TTC549 (cell line): ENCODE measurements around the gene C2orf66.

Source experiments
- FAIRE-seq: peaks from 2 replicates; lab custom pipeline; 2012; peaks lifted over from hg19 to GRCh38; lab: Jason Lieb, UNC

C2orf66 gene

DNA sequence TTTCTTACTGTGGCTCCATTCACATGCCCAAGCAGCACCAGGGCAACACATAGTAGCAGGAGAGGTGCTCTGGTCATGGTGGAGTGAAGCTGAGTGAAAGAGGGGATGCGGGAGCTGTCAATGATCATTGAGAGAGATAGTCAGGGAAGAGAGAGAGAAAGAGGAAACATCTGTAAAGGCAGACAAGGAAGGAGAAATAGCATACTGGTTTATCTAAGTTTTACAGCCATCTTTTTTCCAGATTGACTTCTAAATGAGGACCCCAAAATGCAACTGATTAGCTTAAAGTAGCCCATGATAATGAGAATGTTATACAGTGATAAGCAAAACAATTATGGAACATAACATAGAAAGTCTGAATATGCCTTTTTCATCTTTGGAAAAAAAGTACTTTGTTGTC is at the start of gene C2orf66:
C2orf66 (minus strand) TSS at position 96 of the 400 bp plus-strand sequence; CDS start at position 77, 19 bp downstream.
- FAIRE-seq, result no peak

DNA sequence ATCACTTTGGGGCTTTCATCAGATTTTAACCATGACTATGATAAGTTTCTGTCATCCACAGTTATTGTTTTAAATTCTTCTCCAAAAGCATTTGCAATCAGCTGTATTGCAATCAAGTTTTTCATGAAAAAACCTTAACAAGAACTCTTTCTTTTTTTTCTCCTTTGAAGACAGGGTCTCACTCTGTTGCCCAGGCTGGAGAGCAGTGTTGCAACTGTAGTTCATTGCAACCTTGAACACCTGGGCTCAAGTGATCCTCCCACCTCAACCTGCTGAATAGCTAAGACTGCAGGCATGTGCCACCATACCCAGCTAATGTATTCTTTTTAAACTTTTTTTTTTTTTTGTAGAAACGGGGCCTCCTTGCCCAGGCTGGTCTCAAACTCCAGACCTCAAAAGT is 45.5 kb upstream of the C2orf66 start:
- no peak for FAIRE-seq

DNA sequence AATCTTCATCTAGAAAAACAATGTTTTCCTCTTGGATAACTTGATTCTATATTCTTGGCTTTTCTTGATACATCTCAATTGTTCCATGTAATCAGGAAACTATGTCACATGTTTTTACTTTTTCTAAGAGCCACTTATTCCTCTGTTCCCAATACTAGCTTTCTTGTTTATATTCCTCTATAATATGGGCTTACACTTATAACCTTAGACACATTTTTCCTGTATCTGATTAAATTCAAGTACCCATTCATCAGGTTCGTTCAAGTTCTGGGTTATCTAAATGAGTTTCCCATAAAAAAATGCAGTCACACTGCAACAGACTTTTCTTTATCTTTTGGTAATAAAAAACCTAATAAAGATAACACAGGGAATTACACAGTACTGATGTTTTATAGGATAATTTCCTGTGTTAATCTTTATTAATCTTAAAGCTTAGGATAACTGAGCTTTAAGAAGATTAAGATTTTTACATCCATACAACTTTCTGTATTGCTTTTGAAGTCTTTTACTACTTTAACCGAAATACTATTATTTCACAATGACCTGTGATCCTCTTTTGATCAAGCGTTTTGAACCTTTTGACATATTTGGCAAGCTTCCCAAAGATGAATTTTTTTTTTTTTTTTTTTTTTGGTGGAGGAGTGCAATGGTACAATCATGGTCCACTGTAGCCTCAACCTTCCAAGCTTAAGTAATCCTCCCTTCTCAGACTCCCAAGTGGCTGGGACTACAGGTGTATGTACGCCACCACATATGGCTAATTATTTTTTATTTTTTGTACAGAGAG is 44.3 kb upstream of the C2orf66 start:
- no peak for FAIRE-seq

- FAIRE-seq, result no peak
Observed at GRCh38 chr2:196851088-196851487, 41.9 kb upstream of the C2orf66 start.

DNA sequence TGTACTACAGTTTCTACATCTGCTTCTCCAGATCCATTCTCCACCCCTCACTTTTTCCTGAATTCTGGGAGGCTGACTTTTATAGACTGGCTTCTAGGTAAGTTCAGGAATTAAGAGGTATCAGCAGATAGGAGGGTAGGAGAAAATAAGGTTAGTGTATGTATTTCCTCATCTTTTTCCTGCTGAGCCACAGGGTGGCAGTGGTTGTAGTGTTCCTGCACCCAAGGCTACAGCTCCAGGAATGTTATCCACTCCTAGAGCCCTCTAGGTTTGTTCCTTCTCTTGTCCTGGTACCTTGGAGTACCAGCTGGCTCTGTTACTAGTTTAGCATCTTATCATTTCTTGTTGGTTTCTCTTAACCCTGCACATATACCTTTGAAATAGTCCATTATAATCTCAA is 40.7 kb upstream of the C2orf66 start:
- no peak for FAIRE-seq

DNA sequence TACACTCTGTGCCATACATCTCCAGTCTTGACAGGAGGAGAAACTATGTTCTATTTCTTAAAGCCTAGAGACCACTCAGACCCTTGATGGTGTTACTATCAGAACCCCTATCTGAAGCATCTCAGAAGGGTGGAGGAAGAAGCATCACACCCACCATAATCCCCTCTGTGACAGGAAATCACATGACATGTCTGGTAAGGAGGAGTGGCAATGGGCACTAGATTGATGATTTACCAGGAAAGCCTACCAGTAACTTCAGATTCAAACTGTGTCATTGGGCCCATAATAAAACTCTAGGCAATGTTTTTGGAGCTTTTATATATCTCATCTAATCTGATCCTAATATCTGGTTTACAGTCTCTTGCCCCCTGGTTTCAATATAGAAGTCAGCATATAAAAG is 37.1 kb upstream of the C2orf66 start:
- no peak for FAIRE-seq

GRCh38 chr2:196845371-196845770 is 36.2 kb upstream of the C2orf66 start:
- FAIRE-seq, result peak; percentile 32

DNA sequence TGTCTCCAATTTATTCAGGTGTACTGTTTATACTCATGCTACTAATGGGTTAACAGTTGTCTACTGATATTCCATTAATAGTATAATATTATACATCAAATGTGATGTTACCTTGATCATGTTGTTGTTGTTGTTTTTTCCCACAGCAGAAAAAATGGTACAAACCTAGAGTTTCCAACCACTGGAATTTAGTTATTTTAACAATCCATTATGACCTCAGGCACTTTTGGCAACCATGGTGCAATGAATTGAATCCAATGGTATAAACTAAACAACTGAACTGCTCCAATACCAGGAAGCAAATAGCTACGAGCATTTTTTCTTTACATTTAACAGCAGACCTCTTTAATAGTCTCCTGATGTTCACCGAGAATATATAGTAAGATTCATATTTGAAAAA is 31.0 kb upstream of the C2orf66 start:
- no peak for FAIRE-seq

DNA sequence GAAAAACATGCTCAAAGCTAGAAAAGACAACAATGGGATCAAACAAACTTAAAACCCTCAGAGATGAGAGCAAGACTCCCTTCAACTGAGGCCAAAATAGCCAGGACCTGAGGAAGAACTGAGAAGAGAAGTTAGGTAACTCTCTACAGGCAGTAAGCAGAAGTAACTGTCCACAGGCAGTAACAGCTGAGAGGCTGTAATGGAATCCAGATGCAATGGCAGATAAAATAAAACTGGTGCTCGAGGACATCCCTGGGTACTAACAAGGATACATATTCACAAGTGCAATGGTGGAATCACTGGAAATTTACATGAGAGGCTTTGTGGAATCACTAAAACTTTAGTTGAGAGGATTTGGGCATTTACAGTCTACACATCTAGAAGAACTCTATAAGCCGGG is 30.4 kb upstream of the C2orf66 start:
- FAIRE-seq, result no peak

GRCh38 chr2:196836440-196836839 is 27.3 kb upstream of the C2orf66 start:
- no peak for FAIRE-seq

DNA sequence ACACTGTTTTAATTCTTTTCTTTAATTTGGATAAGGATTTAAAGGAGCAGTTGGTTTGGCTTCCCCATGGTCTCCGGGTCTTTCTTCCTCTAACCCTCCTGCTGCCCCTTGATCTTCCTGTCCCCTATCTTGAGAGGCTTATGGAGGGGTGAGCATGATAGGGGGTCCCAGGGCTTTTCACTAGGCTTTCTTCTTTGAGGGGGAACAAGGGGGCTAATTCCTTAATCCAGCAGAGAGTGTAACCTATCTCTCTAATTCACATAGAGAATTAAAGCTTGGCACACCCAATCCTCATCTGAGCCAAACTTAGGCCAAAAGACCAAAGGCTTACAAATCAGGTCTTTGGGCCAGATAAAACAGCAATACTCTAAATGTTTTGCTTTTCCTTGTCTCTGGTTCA is 21.5 kb upstream of the C2orf66 start:
- no peak for FAIRE-seq

- no peak for FAIRE-seq
Observed at GRCh38 chr2:196827356-196827755, 18.2 kb upstream of the C2orf66 start.

DNA sequence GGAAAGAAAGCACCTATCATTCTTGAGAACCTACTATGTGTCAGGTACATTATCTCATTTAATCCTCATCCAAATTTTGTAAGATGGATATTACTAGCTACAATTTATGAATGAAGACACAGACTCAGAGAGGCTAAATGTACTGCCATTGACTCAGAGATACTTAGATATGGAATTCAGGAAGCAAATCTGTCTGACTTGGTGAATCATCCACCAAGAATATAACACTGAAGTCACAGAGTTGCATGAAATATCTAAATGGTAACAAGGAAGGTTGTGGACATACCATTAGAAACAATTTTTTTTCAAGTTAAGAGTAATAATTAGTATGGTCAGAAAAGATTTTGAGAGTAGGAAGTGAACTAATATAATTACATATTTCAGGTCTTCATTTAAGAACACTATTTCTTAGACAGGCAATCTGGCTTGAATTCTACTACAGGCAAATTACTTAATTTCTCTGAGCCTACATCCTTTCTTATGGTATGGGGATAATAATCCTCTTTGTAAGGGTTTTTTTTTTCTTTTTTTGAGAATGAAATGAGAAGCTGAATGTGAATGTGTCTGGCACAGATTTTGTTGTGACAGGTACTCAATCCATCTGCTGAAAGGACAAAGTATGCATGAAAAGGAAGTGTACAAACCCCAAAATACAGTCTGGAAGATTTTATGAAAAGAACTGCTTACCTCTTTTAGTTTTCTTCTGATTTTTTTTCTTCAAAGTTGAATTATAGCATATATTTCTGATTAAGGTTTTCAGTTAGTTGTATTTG is 14.8 kb upstream of the C2orf66 start:
- FAIRE-seq, result no peak

GRCh38 chr2:196821195-196821594 is 12.0 kb upstream of the C2orf66 start:
- FAIRE-seq, result no peak

GRCh38 chr2:196808083-196808665 is 981 bp downstream of the C2orf66 start:
- no peak for FAIRE-seq

- FAIRE-seq, result no peak
Observed at GRCh38 chr2:196804381-196804780, 4.8 kb downstream of the C2orf66 start.

- no peak for FAIRE-seq
Observed at GRCh38 chr2:196802401-196802800, 6.8 kb downstream of the C2orf66 start.

DNA sequence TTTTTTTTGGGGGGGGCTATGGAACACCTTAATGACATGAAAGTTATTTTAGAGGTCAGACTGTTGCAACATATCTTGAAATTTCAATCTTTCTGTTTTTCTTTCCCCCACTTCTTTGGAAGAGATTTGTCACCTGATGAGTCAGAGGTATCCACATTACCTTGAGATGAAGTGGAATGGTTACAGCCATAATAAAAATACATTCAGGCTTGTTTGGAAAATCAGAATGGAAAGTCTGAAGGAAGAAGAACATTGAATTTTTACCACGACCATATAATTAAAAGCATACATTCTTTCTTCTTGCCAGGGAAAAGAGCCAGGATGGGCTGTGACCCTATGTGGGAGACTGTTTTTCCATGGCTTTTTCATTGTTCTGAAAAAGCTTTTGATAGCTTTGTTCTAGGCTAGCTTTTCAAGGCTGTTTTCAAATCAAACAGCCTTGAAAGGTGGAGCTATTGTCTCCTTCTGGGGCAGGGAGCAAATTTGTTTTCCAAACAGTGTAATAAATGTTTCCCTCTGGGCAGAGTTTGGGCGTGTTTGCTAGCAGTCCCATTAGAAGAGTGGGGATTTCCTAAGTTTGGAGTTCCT is 7.4 kb downstream of the C2orf66 start:
- FAIRE-seq, result no peak

- no peak for FAIRE-seq
Observed at GRCh38 chr2:196798980-196799379, 10.2 kb downstream of the C2orf66 start.

DNA sequence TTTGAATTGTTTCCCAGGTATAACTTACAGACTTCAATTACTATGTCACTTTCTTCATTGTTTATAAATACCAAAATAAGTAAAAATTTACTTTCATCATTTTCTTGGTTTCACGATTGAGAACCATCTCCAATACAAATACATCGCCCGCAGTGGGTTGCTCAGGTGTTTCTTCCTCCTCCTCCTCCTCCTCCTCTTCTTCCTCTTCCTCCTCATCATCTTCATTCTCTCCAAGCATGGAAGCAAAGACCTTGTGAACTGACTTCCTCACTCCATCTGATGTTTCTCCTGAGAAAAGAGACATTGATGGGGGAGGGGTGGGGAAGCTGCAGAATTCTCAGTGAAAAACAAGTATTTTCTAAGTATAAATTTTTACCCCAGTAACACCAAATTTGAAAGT is 16.3 kb downstream of the C2orf66 start:
- FAIRE-seq, result no peak

- FAIRE-seq, result no peak
Observed at GRCh38 chr2:196783431-196784094, 25.6 kb downstream of the C2orf66 start.

DNA sequence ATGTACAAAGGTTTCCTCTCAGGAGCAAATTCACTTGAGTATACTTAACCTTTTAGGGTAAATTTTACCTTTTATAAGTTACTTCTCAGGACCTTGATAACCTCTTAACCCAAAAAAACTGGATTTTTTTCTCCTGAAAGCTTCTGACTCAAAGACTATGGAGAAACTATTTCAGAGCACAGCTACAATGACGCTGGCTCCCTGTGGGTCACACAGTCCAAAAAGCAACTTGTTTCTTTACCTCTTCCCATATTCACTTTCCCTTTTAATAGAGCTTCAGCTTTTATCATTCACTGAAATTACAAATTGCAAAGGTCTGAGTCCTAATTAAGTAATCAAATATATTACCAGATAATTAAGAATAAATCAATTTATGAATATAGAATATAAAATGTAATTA is 42.1 kb downstream of the C2orf66 start:
- no peak for FAIRE-seq

GRCh38 chr2:196759378-196759706 is 49.8 kb downstream of the C2orf66 start:
- no peak for FAIRE-seq
